SK-N-SH treated with all-trans-retinoic acid at 6 μM for 48 hours (cell line): ENCODE measurements around the gene HTT.

Source experiments
- ATAC-seq: fragments of 200-7000 bp; cut with Tn5 transposase; 3 replicates; pipeline ENCODE4 v1.9.1; 2020; ENCODE audit warnings: mild to moderate bottlenecking, moderate library complexity
- ARNTL ChIP-seq: fragments of 450-650 bp; formaldehyde crosslinking; IDR thresholded peaks from 2 replicates; pipeline ENCODE4 v1.5.0; 2020; ENCODE audit warnings: low read depth, mild to moderate bottlenecking, moderate library complexity, borderline replicate concordance
- BACH2 ChIP-seq: fragments of 250-450 bp; sonication (Bioruptor Pico); IDR thresholded peaks from 2 replicates; pipeline ENCODE4 v1.9.0; 2021; ENCODE audit warnings: mild to moderate bottlenecking, borderline replicate concordance
- CREB5 ChIP-seq: fragments of 250-450 bp; sonication (Bioruptor Pico); IDR thresholded peaks from 2 replicates; pipeline ENCODE4 v1.5.1; 2020; ENCODE audit warnings: low read depth, mild to moderate bottlenecking, moderate library complexity
- CSDC2 ChIP-seq: fragments of 250-450 bp; sonication (Bioruptor Pico); IDR thresholded peaks from 2 replicates; pipeline ENCODE4 v1.5.0; 2020; ENCODE audit warnings: mild to moderate bottlenecking, moderate library complexity
- CSRNP3 ChIP-seq: fragments of 250-450 bp; sonication (Bioruptor Pico); IDR thresholded peaks from 2 replicates; pipeline ENCODE4 v1.5.1; 2021; ENCODE audit warnings: mild to moderate bottlenecking, moderate library complexity
- ESRRG ChIP-seq: fragments of 250-450 bp; sonication (Bioruptor Pico); IDR thresholded peaks from 2 replicates; pipeline ENCODE4 v1.6.1; 2021; ENCODE audit warnings: mild to moderate bottlenecking
- GLIS3 ChIP-seq: fragments of 250-450 bp; sonication (Bioruptor Pico); IDR thresholded peaks from 2 replicates; pipeline ENCODE4 v1.5.0; 2020; ENCODE audit warnings: mild to moderate bottlenecking, moderate library complexity
- ISL1 ChIP-seq: fragments of 250-450 bp; sonication (Bioruptor Pico); IDR thresholded peaks from 2 replicates; pipeline ENCODE4 v2.1.2; 2022; ENCODE audit warnings: mild to moderate bottlenecking, moderate library complexity
- OSR1 ChIP-seq: fragments of 250-450 bp; sonication (Bioruptor Pico); IDR thresholded peaks from 2 replicates; pipeline ENCODE4 v1.8.0; 2022; ENCODE audit warnings: moderate library complexity, mild to moderate bottlenecking, inconsistent platforms
- POU6F1 ChIP-seq: fragments of 250-450 bp; sonication (Bioruptor Pico); IDR thresholded peaks from 2 replicates; pipeline ENCODE4 v1.8.0; 2021; ENCODE audit warnings: low read depth, mild to moderate bottlenecking, moderate library complexity, borderline replicate concordance
- PPARA ChIP-seq: fragments of 250-450 bp; sonication (Bioruptor Pico); IDR thresholded peaks from 2 replicates; pipeline ENCODE4 v1.5.0; 2020; ENCODE audit warnings: mild to moderate bottlenecking, borderline replicate concordance
- SNAI2 ChIP-seq: fragments of 250-450 bp; sonication (Bioruptor Pico); IDR thresholded peaks from 2 replicates; pipeline ENCODE4 v1.5.0; 2020; ENCODE audit warnings: mild to moderate bottlenecking, moderate library complexity
- TCF4 ChIP-seq: fragments of 250-450 bp; sonication (Bioruptor Pico); IDR thresholded peaks from 2 replicates; pipeline ENCODE4 v1.8.0; 2021; ENCODE audit warnings: mild to moderate bottlenecking, moderate library complexity, borderline replicate concordance
- TOX ChIP-seq: fragments of 250-450 bp; sonication (Bioruptor Pico); IDR thresholded peaks from 2 replicates; pipeline ENCODE4 v1.8.0; 2021; ENCODE audit warnings: mild to moderate bottlenecking, moderate library complexity, borderline replicate concordance
- TSHZ2 ChIP-seq: fragments of 250-450 bp; sonication (Bioruptor Pico); IDR thresholded peaks from 2 replicates; pipeline ENCODE4 v1.5.0; 2020; ENCODE audit warnings: mild to moderate bottlenecking, moderate library complexity
- ZC3H10 ChIP-seq: fragments of 250-450 bp; sonication (Bioruptor Pico); IDR thresholded peaks from 2 replicates; pipeline ENCODE4 v1.5.1; 2021; ENCODE audit warnings: mild to moderate bottlenecking, moderate library complexity
- ZFP3 ChIP-seq: fragments of 250-450 bp; sonication (Bioruptor Pico); IDR thresholded peaks from 2 replicates; pipeline ENCODE4 v1.5.0; 2020; ENCODE audit warnings: mild to moderate bottlenecking, moderate library complexity
- ZFP30 ChIP-seq: fragments of 450-650 bp; formaldehyde crosslinking; IDR thresholded peaks from 2 replicates; pipeline ENCODE4 v1.5.0; 2022; ENCODE audit warnings: mild to moderate bottlenecking, moderate library complexity
- ZNF565 ChIP-seq: fragments of 450-650 bp; formaldehyde crosslinking; conservative IDR thresholded peaks from 2 replicates; pipeline ENCODE4 v1.5.0; 2020; ENCODE audit warnings: low read depth, mild to moderate bottlenecking, moderate library complexity
- ZNF70 ChIP-seq: fragments of 450-650 bp; formaldehyde crosslinking; IDR thresholded peaks from 2 replicates; pipeline ENCODE4 v1.5.0; 2020; ENCODE audit warnings: mild to moderate bottlenecking, moderate library complexity
- ZNF8 ChIP-seq: fragments of 450-650 bp; formaldehyde crosslinking; IDR thresholded peaks from 2 replicates; pipeline ENCODE4 v1.5.0; 2020; ENCODE audit warnings: mild to moderate bottlenecking, moderate library complexity

HTT gene

GRCh38 chr4:3114377-3114776 is 39.9 kb downstream of the HTT start (continued):
- TF ChIP-seq TSHZ2 (CRISPR knock-in tag) (no peak), ARNTL (CRISPR knock-in tag) (no peak), ZFP3 (CRISPR knock-in tag) (no peak), ZNF8 (CRISPR knock-in tag) (no peak), TOX (CRISPR knock-in tag) (no peak), ZNF565 (CRISPR knock-in tag) (no peak), ZNF70 (no peak), GLIS3 (no peak), OSR1 (no peak), SNAI2 (CRISPR knock-in tag) (no peak), PPARA (CRISPR knock-in tag) (no peak)

GRCh38 chr4:3115637-3116270 is 41.3 kb downstream of the HTT start:
- TF ChIP-seq SNAI2 (CRISPR knock-in tag): no peak
- no peak for TF ChIP-seq ZNF70
- ATAC-seq: no peak

GRCh38 chr4:3116955-3117354 is 42.5 kb downstream of the HTT start:
- no peak for TF ChIP-seq CSRNP3 (CRISPR knock-in tag)
- no peak for TF ChIP-seq ESRRG (CRISPR knock-in tag)
- no peak for TF ChIP-seq TCF4 (CRISPR knock-in tag)
- TF ChIP-seq GLIS3: no peak
- TF ChIP-seq POU6F1 (CRISPR knock-in tag): no peak
- TF ChIP-seq ZNF8 (CRISPR knock-in tag): no peak
- TF ChIP-seq ISL1: no peak
- TF ChIP-seq ZC3H10 (CRISPR knock-in tag): no peak
- no peak for TF ChIP-seq SNAI2 (CRISPR knock-in tag)
- TF ChIP-seq ZFP3 (CRISPR knock-in tag): no peak
- TF ChIP-seq TSHZ2 (CRISPR knock-in tag): no peak
- no peak for TF ChIP-seq ZNF565 (CRISPR knock-in tag)
- TF ChIP-seq ZNF70: no peak
- no peak for ATAC-seq

- no peak for ATAC-seq
- TF ChIP-seq ZFP30 (CRISPR knock-in tag) (no peak), BACH2 (CRISPR knock-in tag) (no peak), TSHZ2 (CRISPR knock-in tag) (no peak), ESRRG (CRISPR knock-in tag) (no peak), ZNF565 (CRISPR knock-in tag) (no peak), CREB5 (no peak), SNAI2 (CRISPR knock-in tag) (no peak), ZFP3 (CRISPR knock-in tag) (no peak), ZC3H10 (CRISPR knock-in tag) (no peak), CSDC2 (CRISPR knock-in tag) (no peak), POU6F1 (CRISPR knock-in tag) (no peak)
Observed at GRCh38 chr4:3118312-3118711, 43.8 kb downstream of the HTT start.
